Uterus (tissue), 4 donors: ENCODE measurements around the gene ITSN2. TPM values are rescaled to one million over a fixed set of nuclear protein-coding genes. Genes with fewer than 3 reads are reported as not detected.

Experiments
- DNase-seq, 2 donors: peaks; one replicate each; pipeline ENCODE4 v3.0.0-alpha.2; 2019 to 2020
- H3K27ac ChIP-seq, 2 donors: fragments of 200-600 bp; sonication (generic); 1 replicate in 1 of 2; 2 replicates in 1 of 2; pipeline ENCODE4 v1.5.1; 2016 to 2018
- H3K27me3 ChIP-seq, 2 donors: fragments of 200-600 bp; sonication (generic); one replicate each; pipeline ENCODE4 v1.5.1; 2018 to 2019; ENCODE audit warnings: control low read depth in 1 of 2
- H3K36me3 ChIP-seq, 2 donors: fragments of 200-600 bp; sonication (generic); one replicate each; pipeline ENCODE4 v1.5.1; 2019; ENCODE audit warnings: control low read depth in 1 of 2
- H3K4me1 ChIP-seq, 2 donors: fragments of 200-600 bp; sonication (generic); one replicate each; pipeline ENCODE4 v1.5.1; 2018 to 2019; ENCODE audit warnings: control low read depth in 1 of 2
- H3K4me3 ChIP-seq, 2 donors: fragments of 200-600 bp; sonication (generic); 1 replicate in 1 of 2; 2 replicates in 1 of 2; pipeline ENCODE4 v1.5.1; 2018 to 2019; ENCODE audit warnings: mild to moderate bottlenecking in 1 of 2
- H3K9me3 ChIP-seq, 2 donors: fragments of 200-600 bp; sonication (generic); one replicate each; pipeline ENCODE4 v1.5.1; 2019; ENCODE audit warnings: control low read depth in 1 of 2
- CTCF ChIP-seq, 4 experiments: fragments of 200-600 bp in 2 of 4; fragments of 450-650 bp in 2 of 4; sonication (generic) in 2 of 4; IDR thresholded peaks; one replicate each; pipeline ENCODE4 v1.5.1; 2016 to 2019; ENCODE audit warnings: antibody characterized with exemption in 4 of 4, mild to moderate bottlenecking in 2 of 4, moderate library complexity in 1 of 4
- POLR2A ChIP-seq, 2 donors: fragments of 450-650 bp; IDR thresholded peaks; one replicate each; pipeline ENCODE4 v1.6.1; 2016; ENCODE audit warnings: antibody characterized with exemption in 2 of 2, mild to moderate bottlenecking in 1 of 2, moderate library complexity in 1 of 2
- intact Hi-C: fragments of 100-400 bp; cut with DNase I; formaldehyde crosslinking; loops from one replicate; pipeline ENCODE4 v1.15.1; 2023; ENCODE audit warnings: low total_unique reads
- total RNA-seq, 4 donors: library from RNA; depleted of rRNA in 3 of 4; stranded (reverse); fragments of >200 nt in 3 of 4; gene quantifications; one replicate each; pipeline versions ENCODE4 v1.1.0 to v1.2.4, GENCODE V29; 2014 to 2023
- donor health status: DM: yes; HTN: yes; CAD: no.

The ITSN2 gene
- total RNA-seq, 4 donors from 2014 or later: 11.0 to 71.9 (median 56.2) TPM

- H3K27ac ChIP-seq: peak overlapping the region in 1 of 2 donors; percentile 15
- DNase-seq: no peak
- H3K9me3 ChIP-seq: no peaks in the 10 kb centered on the region
- peaks cover 3 to 6% of the 10 kb centered on the region in 2 donors for H3K4me1 ChIP-seq
- no peaks in the 10 kb centered on the region for H3K27me3 ChIP-seq
- H3K36me3 ChIP-seq: no peaks in the 10 kb centered on the region
- H3K4me3 ChIP-seq: no peak overlapping the region
- intact Hi-C loops: no loop called here
- no peak for TF ChIP-seq POLR2A (IDR thresholded peaks at IDR 0.05)
- no peak for TF ChIP-seq CTCF (IDR thresholded peaks at IDR 0.05)
Measured at GRCh38 chr2:24354957-24355356, 5.4 kb downstream of the ITSN2 start.

GRCh38 chr2:24354395-24354794 lies 5.9 kb downstream of the ITSN2 start:
- H3K9me3 ChIP-seq: no peaks in the 10 kb centered on the region
- no peak for TF ChIP-seq CTCF (IDR thresholded peaks at IDR 0.05)
- no peak for TF ChIP-seq POLR2A (IDR thresholded peaks at IDR 0.05)
- intact Hi-C loops: no loop called here
- peaks cover 3 to 6% of the 10 kb centered on the region in 2 donors for H3K4me1 ChIP-seq
- H3K27me3 ChIP-seq: no peaks in the 10 kb centered on the region
- DNase-seq: no peak
- no peaks in the 10 kb centered on the region for H3K36me3 ChIP-seq
- H3K27ac ChIP-seq: peak overlapping the region in 1 of 2 donors; percentile 6
- H3K4me3 ChIP-seq: no peak overlapping the region

- intact Hi-C loops: no loop called here
Measured at GRCh38 chr2:24353973-24354372, 6.4 kb downstream of the ITSN2 start.

GRCh38 chr2:24353364-24353763 lies 7.0 kb downstream of the ITSN2 start:
- H3K4me1 ChIP-seq: peaks cover 3 to 6% of the 10 kb centered on the region in 2 donors
- intact Hi-C loops: no loop called here
- no peaks in the 10 kb centered on the region for H3K36me3 ChIP-seq
- no peak overlapping the region for H3K4me3 ChIP-seq
- no peaks in the 10 kb centered on the region for H3K27me3 ChIP-seq
- TF ChIP-seq CTCF (IDR thresholded peaks at IDR 0.05): no peak
- TF ChIP-seq POLR2A (IDR thresholded peaks at IDR 0.05): no peak
- no peaks in the 10 kb centered on the region for H3K9me3 ChIP-seq
- H3K27ac ChIP-seq: no peak overlapping the region
- DNase-seq: no peak

More at GRCh38 chr2:24353973-24354372, 6.4 kb downstream of the ITSN2 start:
- H3K4me3 ChIP-seq: no peak overlapping the region
- TF ChIP-seq POLR2A (IDR thresholded peaks at IDR 0.05): no peak
- TF ChIP-seq CTCF (IDR thresholded peaks at IDR 0.05): no peak
- H3K4me1 ChIP-seq: peaks cover 3 to 6% of the 10 kb centered on the region in 2 donors
- H3K36me3 ChIP-seq: no peaks in the 10 kb centered on the region
- H3K27me3 ChIP-seq: no peaks in the 10 kb centered on the region
- no peak for DNase-seq
- H3K27ac ChIP-seq: peak overlapping the region in 1 of 2 donors; percentile 6
- H3K9me3 ChIP-seq: no peaks in the 10 kb centered on the region

- no peak for DNase-seq
- intact Hi-C loops: no loop called here
- TF ChIP-seq CTCF (IDR thresholded peaks at IDR 0.05) (no peak), POLR2A (IDR thresholded peaks at IDR 0.05) (no peak)
- no peaks in the 10 kb centered on the region for H3K27me3 ChIP-seq
- no peak overlapping the region for H3K27ac ChIP-seq
- no peaks in the 10 kb centered on the region for H3K9me3 ChIP-seq
- H3K36me3 ChIP-seq: no peaks in the 10 kb centered on the region
- H3K4me1 ChIP-seq: peaks cover 3 to 6% of the 10 kb centered on the region in 2 donors
- H3K4me3 ChIP-seq: no peak overlapping the region
Measured at GRCh38 chr2:24352664-24353063, 7.7 kb downstream of the ITSN2 start.
